NCI-H446 (cell line): ENCODE results near the gene SELENOI.
"Not testable (repeated sequence)": the region's sequence is repeated elsewhere in the genome, so short reads cannot be mapped to it uniquely, and the experiment has no call there.

Source experiments
- DNase-seq, 2 experiments: peaks; one replicate each; lab custom pipeline; 2025; lab: John Stamatoyannopoulos, UW

The SELENOI gene

DNA sequence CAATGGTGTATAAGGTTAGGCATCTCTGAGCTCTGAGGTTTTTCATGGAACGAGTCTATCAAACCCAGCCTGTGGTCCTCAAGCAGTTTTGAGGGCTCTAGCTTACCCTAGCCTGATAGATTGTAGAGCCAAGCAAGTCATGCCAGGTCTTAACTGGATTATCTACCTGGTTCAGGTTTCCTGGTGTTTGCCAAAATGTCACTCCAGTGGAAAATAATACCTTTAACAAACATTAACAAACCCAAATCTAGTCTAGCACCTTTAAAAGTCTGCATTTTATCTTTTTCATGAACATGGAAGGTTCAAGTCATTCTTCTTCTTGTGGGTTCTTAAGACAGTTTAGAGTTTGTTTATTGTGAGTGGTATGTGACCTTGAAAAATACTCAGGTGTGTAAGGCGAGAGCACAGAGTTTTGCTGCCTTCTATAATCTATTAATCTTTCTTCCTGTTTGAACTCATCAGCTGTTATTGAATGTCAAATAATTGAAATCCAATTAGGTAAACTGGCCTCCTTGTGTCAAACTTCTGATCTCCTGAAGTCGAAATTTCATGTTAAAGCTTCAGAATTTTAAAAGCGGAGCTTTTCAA, 14.0 kb downstream of the SELENOI start:
- no peak for DNase-seq

DNA sequence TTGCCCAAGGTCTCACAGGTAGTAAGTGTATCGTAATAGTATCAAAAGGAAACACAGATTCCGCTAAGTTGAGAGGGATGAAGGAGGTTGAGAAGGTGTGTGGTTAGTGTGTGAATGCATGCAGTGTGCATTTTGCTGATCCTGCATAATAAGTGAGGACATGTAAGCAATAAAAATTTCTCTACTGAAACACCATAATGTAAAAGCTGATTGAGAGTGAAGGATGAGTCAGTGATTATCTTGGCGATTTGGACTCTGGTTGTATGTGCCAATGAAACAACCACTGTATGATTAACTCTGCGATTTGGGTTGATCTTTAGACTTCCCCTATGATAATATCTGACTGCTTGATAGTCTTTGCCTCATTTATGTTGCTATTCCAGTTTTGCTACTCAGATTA, 17.4 kb downstream of the SELENOI start:
- DNase-seq, result no peak

DNA sequence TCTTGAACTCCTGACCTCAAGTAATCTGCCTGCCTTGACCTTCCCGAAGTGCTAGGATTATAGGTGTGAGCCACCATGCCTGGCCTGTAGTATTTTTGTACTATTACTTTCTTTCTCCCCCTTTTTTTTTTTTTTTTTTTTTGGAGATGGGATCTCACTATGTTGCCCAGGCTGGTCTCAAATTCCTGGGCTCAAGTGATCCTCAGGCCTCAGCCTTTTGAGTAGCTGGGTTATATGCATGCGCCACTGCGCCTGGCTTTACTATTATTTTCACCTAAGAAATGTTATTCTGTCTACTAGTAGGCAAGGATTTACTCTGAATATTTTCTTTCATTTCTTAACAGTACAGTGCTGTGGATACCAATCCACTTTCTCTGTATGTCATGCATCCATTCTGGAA, 18.0 kb downstream of the SELENOI start:
- DNase-seq, result no peak

DNA sequence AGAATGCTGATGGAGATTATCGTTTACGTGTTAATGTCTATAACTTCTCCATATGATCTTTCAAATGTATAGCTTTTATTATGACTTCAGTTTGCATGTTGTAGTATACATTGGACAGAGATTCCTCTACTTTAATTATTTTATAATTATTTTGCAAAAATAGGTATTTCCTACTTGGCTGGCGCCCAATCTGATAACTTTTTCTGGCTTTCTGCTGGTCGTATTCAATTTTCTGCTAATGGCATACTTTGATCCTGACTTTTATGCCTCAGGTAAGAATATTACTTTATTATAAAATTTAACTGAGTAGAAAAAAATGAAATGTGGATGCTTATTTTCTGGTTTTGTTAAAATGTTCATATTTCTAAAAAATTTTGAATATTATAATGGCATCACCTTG, 18.7 kb downstream of the SELENOI start:
- no peak for DNase-seq

DNA sequence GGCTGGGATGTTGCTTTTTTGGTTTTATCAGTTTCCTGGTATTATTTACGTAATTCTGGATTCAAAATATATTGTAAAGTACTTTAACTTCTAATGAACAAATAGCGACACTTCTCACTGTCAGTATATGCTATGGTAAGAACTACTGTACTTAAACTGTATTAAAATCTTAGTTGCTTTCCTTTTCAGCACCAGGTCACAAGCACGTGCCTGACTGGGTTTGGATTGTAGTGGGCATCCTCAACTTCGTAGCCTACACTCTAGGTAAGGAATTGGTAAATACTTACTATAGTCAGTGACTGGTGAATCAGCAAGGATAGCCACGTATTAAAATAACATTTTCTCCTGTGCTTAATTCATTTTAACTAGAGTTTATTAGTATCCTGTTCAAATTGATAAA, 21.0 kb downstream of the SELENOI start:
- DNase-seq, result no peak

DNA sequence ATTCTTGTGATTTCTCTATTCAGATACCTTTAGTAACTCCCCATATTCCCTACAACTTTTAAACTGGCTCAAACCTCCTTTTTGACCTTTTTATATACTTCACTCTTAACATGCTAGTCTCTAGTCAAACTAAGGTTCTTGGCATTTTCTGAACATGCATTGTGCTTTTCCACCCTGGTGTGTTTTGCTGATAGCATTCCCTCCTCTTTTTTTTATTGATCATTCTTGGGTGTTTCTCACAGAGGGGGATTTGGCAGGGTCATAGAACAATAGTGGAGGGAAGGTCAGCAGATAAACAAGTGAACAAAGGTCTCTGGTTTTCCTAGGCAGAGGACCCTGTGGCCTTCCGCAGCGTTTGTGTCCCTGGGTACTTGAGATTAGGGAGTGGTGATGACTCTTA, 23.7 kb downstream of the SELENOI start:
- not testable (repeated sequence) for DNase-seq

DNA sequence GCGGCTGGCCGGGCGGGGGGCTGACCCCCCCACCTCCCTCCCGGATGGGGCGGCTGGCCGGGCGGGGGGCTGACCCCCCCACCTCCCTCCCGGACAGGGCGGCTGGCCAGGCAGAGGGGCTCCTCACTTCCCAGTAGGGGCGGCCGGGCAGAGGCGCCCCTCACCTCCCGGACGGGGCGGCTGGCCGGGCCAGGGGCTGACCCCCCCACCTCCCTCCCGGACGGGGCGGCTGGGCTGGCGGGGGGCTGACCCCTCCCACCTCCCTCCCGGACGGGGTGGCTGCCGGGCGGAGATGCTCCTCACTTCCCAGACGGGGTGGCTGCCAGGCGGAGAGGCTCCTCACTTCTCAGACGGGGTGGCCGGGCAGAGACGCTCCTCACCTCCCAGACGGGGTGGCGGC, 25.0 kb downstream of the SELENOI start:
- not testable (repeated sequence) for DNase-seq

DNA sequence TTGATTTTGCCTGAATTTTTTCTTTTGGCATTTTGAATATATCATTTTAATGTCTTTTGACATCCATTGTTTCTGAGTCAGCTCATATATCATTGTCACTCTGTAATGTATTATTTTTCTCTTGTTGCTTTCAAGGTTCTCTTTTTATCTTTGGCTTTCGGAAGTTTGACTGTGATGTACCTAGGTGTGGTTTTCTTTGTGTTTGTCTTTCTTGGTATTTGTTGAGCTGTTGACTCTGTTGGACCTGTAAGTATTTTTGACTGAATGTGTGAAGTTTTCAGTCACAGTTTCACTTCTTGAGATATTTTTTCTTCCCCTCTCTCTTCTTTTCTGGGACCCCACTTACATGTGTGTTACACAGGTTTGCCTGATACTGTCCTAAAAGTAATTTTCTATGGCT, 30.9 kb downstream of the SELENOI start:
- DNase-seq, result no peak

DNA sequence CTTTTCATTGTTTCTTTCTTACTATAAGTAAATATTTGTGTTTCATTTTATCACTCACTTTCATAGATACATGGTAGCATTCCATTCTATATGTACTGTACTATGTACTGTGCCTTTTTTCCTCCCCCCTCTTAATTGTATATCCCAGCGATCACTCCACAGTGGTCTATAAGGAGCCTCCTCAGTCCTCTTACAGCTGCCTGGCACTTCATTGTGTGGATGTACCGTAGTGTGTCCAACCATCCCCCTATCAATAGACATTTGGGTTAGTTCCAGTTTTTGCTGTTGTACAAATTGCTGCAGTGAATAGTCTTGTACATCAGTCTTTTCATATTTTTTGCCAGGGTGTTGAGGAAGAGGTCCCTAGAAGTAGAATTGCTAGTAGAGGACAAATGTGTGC, 34.3 kb downstream of the SELENOI start:
- no peak for DNase-seq

DNA sequence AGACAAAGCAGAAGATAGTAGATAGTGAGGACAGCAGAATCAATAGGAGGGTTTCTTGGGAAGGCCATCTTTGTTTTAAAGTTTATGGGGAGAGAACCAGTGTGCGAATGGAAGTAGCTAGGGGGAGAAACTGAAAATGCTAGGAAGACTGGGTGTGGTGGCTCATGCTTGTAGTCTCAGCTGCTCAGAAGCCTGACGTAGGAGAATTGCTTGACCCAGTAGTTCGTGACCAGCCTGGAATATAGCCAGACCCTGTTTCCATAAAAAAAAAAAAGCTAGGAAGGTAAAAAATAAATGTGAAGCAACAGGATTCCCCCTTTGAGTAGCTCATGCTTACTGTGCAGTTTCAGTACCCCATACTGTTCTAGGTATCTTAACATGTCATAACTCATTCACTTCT, 36.6 kb downstream of the SELENOI start:
- no peak for DNase-seq

DNA sequence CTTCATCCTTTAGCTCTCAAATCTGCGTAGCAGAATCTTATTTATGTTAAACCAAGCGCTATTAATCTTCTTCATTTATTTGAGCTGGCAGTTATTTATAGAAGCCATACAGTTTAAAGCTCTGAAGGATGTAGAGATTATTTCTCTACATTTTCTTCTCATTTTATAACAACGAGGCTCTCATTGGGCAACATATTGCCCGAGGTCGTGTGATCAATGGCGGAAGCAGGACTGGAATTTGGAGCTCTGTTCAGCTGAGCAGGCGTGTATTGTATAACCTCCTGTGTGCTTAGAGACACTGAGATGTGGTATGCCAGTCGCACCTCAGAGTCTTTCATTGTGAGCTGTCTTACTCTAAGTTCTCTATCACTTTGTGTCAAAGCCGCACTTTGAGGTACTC, 38.2 kb downstream of the SELENOI start:
- no peak for DNase-seq

DNA sequence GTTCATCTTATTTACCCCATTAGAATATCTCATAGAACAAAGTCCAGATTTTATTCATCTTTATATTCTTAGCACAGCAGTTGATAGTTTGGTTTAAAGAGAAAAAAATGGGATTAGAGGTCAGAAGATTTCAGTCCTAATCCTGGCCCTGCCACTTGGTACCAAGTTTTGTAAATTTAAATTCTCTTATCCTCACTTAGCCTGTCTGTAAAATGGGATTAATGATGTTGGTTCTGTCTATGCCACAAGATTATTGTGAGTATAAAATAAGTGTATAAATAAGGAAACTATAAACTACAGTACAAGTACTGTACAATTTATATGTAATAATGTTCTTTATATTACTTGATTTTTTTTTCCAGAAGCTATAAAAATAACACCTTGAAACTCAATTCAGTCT, 38.7 kb downstream of the SELENOI start:
- DNase-seq, result no peak

DNA sequence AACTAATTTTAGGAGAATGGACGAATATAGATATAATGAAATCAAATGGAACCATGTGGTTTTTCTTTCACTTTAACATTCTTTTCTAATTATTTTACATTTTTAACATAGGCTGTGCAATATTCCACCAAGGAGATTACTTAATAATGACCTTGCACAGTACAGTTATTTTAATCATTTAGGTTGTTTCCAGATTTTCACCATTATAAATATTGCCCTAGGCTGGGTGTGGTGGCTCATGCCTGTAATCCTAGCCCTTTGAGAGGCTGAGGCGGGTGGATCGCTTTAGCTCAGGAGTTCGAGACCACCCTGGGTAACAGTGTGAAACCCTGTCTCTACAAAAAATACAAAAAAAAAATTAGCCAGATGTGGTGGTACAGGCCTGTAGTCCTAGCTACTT, 41.2 kb downstream of the SELENOI start:
- no peak for DNase-seq

DNA sequence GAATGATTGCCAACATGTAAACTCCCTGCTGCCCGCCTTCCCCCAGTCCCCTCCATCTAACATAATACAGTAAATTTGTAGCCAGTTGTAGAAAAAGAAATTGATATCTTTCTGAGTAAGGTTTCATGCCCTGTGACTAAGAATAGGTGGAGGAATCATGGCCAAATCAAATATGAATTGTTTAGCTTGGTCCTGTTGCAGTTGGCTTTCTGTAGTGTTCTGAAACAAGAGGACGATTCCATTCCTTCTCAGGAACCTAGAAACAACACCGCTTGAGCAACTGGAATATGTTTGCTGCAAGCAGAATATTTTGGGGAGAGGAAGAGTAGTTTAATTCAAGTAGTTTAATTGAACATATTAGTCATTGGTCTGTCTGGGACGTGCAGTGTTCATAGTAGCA, 48.8 kb downstream of the SELENOI start:
- DNase-seq, result no peak

DNA sequence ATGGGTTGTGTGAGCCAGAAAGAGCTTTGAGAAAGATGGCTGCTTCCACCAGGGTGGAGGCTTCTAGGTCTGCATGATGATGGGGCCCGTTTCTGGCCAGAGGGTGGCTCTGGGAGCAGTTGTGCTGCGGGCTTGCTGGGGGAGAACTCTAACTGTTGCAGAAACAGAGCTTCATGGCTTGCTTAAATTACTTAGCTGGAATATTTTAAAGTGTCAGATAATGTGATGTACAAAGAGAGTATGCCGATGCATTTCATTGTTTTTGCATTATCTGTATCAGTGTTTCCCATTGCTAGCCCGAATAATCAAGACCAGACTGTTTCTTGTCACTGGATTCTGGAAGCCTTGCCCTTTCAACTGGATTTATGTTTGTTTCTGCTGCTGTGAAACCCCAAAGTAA, 49.5 kb downstream of the SELENOI start:
- no peak for DNase-seq

DNA sequence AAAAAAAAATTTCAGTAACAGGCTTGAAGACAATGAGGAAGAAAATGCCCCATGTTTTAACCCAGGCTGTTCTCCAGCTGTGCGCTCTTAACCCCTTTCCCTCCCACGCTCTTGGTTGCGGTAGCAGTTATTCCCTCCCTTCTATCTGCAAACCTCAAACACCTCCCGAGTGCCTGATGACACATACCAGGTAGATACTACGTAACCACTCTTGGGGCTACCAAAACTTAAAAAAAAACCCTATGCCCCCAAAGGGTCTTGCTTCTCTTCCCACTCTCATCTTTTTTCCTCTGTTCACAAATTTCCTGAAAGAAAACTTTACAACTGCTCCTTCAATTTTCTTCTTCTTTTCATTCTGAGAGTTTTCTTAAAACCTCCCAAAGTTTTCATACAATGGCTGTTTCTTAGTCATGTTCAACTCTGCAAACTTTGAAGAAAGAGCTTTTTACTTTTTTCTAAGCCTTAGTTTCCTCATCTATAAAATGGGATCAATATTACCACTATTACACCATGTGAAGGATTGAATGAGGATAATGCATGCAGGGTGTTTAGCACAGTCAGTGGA, 50.9 kb downstream of the SELENOI start:
- DNase-seq, result no peak

DNA sequence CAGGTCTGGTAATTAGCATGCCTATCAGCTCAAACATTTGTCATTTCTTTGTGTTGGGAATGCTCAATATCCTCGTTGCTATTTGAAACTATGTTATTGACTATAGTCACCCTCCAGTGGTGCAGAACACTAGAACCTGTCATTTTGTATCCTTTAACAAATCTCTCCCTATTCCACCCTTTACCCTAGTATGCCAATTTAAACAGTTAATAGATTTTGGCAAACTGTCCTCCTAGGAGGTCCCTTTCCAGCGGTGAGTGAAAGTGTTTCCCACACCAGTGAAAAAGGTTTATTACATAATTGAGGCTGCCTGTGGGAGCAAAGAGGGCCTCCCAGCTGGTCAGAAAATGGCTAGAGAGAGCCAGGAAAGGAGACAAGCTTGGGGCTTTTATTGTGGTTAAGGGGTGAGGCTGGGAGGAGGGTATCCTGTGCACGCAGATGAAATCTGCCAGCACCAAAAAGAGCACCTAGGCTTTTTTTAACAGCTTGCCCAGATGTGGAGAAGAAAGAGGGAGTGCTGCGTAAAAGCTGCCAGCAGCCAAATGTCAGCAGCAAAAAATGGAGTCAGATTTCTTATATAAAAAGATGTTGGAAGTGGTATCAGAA, 53.9 kb downstream of the SELENOI start:
- DNase-seq, result no peak

DNA sequence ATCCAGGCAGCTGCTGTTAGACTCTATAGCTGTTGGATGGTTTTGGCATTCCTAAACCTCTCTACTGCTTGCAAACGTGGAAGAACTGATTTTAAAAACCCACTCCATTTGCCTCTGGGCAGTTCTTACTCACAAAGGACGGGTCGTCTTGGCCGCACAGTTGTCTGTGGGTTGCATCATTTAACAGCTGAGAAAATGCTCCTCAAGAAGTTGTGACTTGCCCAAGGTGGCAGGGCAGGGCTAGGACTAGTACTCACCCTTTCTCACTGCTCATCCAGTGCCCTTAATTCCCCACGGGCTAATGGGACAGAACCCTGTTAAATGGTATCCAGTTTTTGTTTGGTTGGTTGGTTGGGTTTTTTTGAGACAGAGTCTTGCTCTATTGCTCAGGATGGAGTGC, 54.8 kb downstream of the SELENOI start:
- DNase-seq, result no peak

DNA sequence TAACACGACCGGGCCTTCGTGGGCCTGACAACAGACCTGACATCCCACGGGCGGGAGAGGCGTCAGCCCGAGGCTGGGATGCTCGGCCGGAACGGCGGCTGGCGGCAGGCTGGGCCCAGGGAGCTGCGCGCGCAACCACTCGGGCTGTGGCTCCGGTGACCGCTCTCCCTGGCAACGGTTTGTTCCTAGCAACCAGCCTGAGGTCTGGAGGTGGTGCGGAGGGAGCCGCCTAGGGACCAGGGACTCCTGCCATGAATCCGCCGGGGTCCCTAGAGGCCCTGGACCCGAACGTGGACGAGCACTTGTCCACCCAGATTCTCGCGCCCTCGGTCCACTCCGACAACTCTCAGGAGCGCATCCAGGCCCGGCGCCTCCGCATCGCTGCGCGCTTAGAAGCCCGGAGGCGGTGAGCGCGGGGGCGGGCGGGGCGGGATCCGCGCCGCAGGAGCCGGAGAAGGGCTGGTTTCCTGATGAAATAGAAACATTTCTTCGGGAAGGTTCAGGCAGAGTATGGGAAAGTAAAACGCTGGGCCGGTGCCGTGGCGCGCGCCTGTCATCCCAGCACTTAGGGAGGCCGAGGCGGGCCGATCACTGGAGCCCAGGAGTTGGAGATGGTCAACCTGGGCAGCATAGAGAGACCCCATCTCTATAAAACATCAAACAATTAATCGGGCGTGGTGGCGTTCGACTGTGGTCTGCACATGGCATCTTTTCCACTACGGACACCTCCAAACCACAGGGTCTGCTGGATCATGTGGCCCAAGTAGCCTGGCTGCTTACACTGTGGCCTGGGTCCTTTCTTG, 56.0 kb downstream of the SELENOI start, which contains the start of gene DRC1:
Gene DRC1, plus strand, starts transcription at position 182 of the 803 bp plus-strand sequence. Its CDS starts 70 bp downstream, at position 252.
- no peak for DNase-seq

DNA sequence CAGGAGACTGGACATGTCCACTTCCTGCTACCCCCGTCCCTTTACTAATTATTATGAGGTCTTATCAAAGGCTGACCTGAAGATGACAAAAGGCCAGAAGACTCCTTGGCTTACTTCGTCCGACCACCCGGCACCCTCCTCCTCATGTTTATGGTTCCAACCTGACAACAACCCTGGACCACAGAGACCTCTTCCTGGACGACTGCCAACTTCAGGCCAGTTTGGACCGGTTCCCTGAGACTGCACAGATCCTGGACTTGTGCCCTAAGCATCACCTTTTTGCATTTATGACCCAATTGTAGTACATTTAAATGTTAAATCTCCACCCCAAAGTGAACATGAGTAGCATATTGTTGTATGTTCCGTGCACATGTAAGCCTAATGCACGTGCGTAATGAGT, 61.6 kb downstream of the SELENOI start:
- DNase-seq, result no peak

DNA sequence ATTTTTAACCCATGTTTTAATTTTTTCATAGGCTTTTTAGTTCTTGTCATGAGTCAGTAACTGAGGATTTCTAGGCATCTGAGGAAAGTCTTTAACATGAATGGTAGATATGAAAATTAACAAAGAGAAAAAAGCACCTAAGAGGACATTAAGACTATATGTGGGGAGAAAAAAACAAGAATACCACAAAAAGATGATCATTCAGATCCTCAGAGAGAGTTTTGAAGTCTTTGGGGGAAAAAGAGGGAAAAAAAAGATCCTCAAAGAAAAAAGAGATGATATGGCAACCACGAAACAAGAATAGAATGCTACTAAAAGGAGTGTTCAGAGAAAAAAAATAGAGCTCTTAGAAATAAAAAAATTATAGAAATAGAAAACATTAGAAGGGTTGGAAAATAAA, 63.8 kb downstream of the SELENOI start:
- DNase-seq, result no peak

DNA sequence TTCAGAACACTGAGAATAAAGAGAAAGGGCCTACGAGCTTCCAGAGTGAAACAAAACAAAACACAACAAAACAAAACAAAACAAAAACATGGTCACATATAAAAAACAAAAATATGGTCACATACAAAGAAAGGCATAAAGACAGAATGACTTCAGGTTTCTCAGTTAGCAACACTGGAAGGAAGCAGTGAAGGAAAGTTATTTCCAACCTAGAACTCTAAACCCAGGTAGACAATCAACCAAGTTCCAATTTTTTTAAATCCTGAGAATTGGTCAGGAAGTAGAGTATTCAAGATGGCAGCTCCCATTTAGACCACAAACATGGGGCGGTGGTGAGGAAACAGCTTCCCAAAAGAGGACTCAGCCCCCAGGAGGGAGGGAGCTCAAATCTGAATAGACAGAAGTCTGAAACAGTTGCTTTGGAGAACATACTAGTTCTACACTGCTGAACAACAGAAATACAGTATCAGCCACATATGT, 64.9 kb downstream of the SELENOI start:
- no peak for DNase-seq

DNA sequence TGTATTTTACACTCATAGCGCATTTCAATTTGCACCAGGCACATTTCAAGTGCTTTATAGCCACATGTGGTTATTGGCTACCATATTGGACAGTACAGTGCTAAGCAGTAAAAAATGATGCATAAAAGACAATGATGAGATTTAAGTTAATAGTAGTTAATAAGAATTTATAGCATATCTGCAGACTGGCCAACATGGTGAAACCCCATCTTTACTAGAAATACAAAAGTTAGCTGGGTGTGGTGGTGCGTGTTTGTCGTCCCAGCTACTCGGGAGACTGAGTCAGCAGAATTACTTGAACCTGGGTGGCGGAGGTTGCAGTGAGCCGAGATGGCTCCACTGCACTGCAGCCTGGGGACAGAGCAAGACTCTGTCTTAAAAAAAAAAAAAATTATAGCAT, 65.5 kb downstream of the SELENOI start:
- DNase-seq, result no peak
